Trophoblast cell (in vitro differentiated cells and primary cell): Measurements from ENCODE around the gene VEZF1.
"Not testable (repeated sequence)": the region's sequence is repeated elsewhere in the genome, so short reads cannot be mapped to it uniquely, and the experiment has no call there.

Source experiments
- DNase-seq, 2 donors: peaks; one replicate each; pipeline ENCODE4 v3.0.0-alpha.2; 2016
- H2AFZ ChIP-seq: 2 replicates; pipeline ENCODE4 v1.6.1; 2013; ENCODE audit warnings: low read length, moderate library complexity, mild to moderate bottlenecking; ENCODE audit not compliant: insufficient read depth, poor library complexity
- H2AK5ac ChIP-seq: 2 replicates; pipeline ENCODE4 v1.6.1; 2013; ENCODE audit warnings: mild to moderate bottlenecking, low read length
- H2BK120ac ChIP-seq: 2 replicates; pipeline ENCODE4 v1.6.1; 2013; ENCODE audit warnings: low read length, mild to moderate bottlenecking, moderate library complexity; ENCODE audit not compliant: insufficient read depth, poor library complexity
- H2BK12ac ChIP-seq: 2 replicates; pipeline ENCODE4 v1.6.1; 2013; ENCODE audit warnings: mild to moderate bottlenecking, low read length, moderate library complexity
- H2BK5ac ChIP-seq: 2 replicates; pipeline ENCODE4 v1.6.1; 2013; ENCODE audit warnings: low read length, low read depth, moderate library complexity, mild to moderate bottlenecking; ENCODE audit not compliant: poor library complexity
- H3K14ac ChIP-seq: 2 replicates; pipeline ENCODE4 v1.6.1; 2013; ENCODE audit warnings: mild to moderate bottlenecking, low read length
- H3K18ac ChIP-seq: 2 replicates; pipeline ENCODE4 v1.6.1; 2013; ENCODE audit warnings: mild to moderate bottlenecking, low read length
- H3K23ac ChIP-seq: 2 replicates; pipeline ENCODE4 v1.6.1; 2013; ENCODE audit warnings: low read length
- H3K27ac ChIP-seq: 2 replicates; pipeline ENCODE4 v1.5.1; 2013; ENCODE audit warnings: low read depth, mild to moderate bottlenecking, inconsistent platforms, low read length, moderate library complexity
- H3K27me3 ChIP-seq: 2 replicates; pipeline ENCODE4 v1.6.1; 2013; ENCODE audit warnings: inconsistent platforms, mild to moderate bottlenecking, low read length, moderate library complexity; ENCODE audit not compliant: insufficient read depth
- H3K36me3 ChIP-seq, 2 experiments: 1 replicate in 1 of 2; 2 replicates in 1 of 2; pipeline ENCODE4 v1.6.1; 2013; ENCODE audit warnings: low read length in 2 of 2, mild to moderate bottlenecking in 2 of 2, moderate library complexity in 1 of 2; ENCODE audit not compliant: insufficient read depth in 2 of 2, control insufficient read depth in 1 of 2
- H3K4ac ChIP-seq: 2 replicates; pipeline ENCODE4 v1.6.1; 2013; ENCODE audit warnings: low read depth, mild to moderate bottlenecking, low read length, moderate library complexity
- H3K4me1 ChIP-seq, 2 experiments: 1 replicate in 1 of 2; 2 replicates in 1 of 2; pipeline ENCODE4 v1.6.1; 2013; ENCODE audit warnings: low read length in 2 of 2, mild to moderate bottlenecking in 2 of 2, moderate library complexity in 1 of 2; ENCODE audit not compliant: insufficient read depth in 2 of 2, control insufficient read depth in 1 of 2
- H3K4me2 ChIP-seq: 2 replicates; pipeline ENCODE4 v1.6.1; 2013; ENCODE audit warnings: inconsistent platforms, mild to moderate bottlenecking, low read length, moderate library complexity
- H3K4me3 ChIP-seq: 2 replicates; pipeline ENCODE4 v1.5.1; 2013; ENCODE audit warnings: mild to moderate bottlenecking, low read depth, low read length, inconsistent platforms
- H3K79me1 ChIP-seq: one replicate; pipeline ENCODE4 v1.6.1; 2013; ENCODE audit warnings: low read length
- H3K79me2 ChIP-seq: 2 replicates; pipeline ENCODE4 v1.6.1; 2013; ENCODE audit warnings: low read length, mild to moderate bottlenecking; ENCODE audit not compliant: control insufficient read depth, insufficient read depth, poor library complexity
- H3K9ac ChIP-seq: 2 replicates; pipeline ENCODE4 v1.6.1; 2013; ENCODE audit warnings: mild to moderate bottlenecking, low read length
- H3K9me3 ChIP-seq: 2 replicates; pipeline ENCODE4 v1.6.1; 2013; ENCODE audit warnings: low read depth, mild to moderate bottlenecking, control low read depth, inconsistent platforms, low read length; ENCODE audit not compliant: insufficient read depth
- H4K12ac ChIP-seq: 2 replicates; pipeline ENCODE4 v1.6.1; 2013; ENCODE audit warnings: low read depth, mild to moderate bottlenecking, low read length, moderate library complexity
- H4K8ac ChIP-seq: 2 replicates; pipeline ENCODE4 v1.6.1; 2013; ENCODE audit warnings: low read depth, mild to moderate bottlenecking, low read length, moderate library complexity
- H4K91ac ChIP-seq: one replicate; pipeline ENCODE4 v1.6.1; 2013; ENCODE audit warnings: low read depth, mild to moderate bottlenecking, low read length, moderate library complexity
- WGBS: extraction: QIAGEN DNeasy Blood & Tissue Kit; methylation state at CpG from one replicate; pipeline ENCODE4 v1.1.7; 2013; ENCODE audit warnings: missing lambda C conversion rate; ENCODE audit not compliant: insufficient read length, insufficient coverage; ENCODE audit errors: extremely low coverage; 5-methylcytosine and 5-hydroxymethylcytosine counted together

The VEZF1 gene

GRCh38 chr17:57962279-57963148, 25.5 kb downstream of the VEZF1 start:
- no peak overlapping the region for H2BK120ac ChIP-seq
- DNase-seq = no peak
- H3K4me3 ChIP-seq = no peak overlapping the region
- no peak overlapping the region for H3K14ac ChIP-seq
- H3K79me1 ChIP-seq = no peaks in the 10 kb centered on the region
- H3K18ac ChIP-seq = no peak overlapping the region
- H2AFZ ChIP-seq = no peak overlapping the region
- no peak overlapping the region for H3K4ac ChIP-seq
- no peak overlapping the region for H4K12ac ChIP-seq
- WGBS = no CpG with 5 or more reads among the region's 8 CpGs
- H3K4me1 ChIP-seq = no peaks in the 10 kb centered on the region
- no peak overlapping the region for H2BK12ac ChIP-seq
- H4K91ac ChIP-seq = no peak overlapping the region
- H2BK5ac ChIP-seq = no peak overlapping the region
- H3K4me2 ChIP-seq = no peak overlapping the region
- H3K9me3 ChIP-seq = no peaks in the 10 kb centered on the region
- H3K23ac ChIP-seq = no peak overlapping the region
- H2AK5ac ChIP-seq = no peak overlapping the region
- no peaks in the 10 kb centered on the region for H3K36me3 ChIP-seq
- H3K79me2 ChIP-seq = no peaks in the 10 kb centered on the region
- H4K8ac ChIP-seq = no peak overlapping the region
- no peak overlapping the region for H3K27ac ChIP-seq
- no peaks in the 10 kb centered on the region for H3K27me3 ChIP-seq
- H3K9ac ChIP-seq = no peak overlapping the region

- Histone ChIP-seq H3K4me3 (no peak overlapping the region), H3K36me3 (no peaks in the 10 kb centered on the region), H3K27ac (no peak overlapping the region), H2BK5ac (no peak overlapping the region), H3K4ac (no peak overlapping the region), H3K27me3 (no peaks in the 10 kb centered on the region), H2BK120ac (no peak overlapping the region), H3K4me1 (peaks cover 5 to 6% of the 10 kb centered on the region in 2 experiments), H3K79me2 (peaks cover 2% of the 10 kb centered on the region), H2BK12ac (no peak overlapping the region), H3K9me3 (no peaks in the 10 kb centered on the region), H3K14ac (no peak overlapping the region), H4K8ac (no peak overlapping the region), H3K9ac (no peak overlapping the region), H2AK5ac (no peak overlapping the region), H4K12ac (no peak overlapping the region), H3K79me1 (peaks cover 3% of the 10 kb centered on the region), H2AFZ (no peak overlapping the region), H3K23ac (no peak overlapping the region), H4K91ac (no peak overlapping the region), H3K4me2 (no peak overlapping the region), H3K18ac (no peak overlapping the region)
- DNase-seq = no peak
- WGBS = no CpG with 5 or more reads among the region's 6 CpGs
These were observed 28.1 kb downstream of the VEZF1 start for GRCh38 chr17:57959929-57960328.

GRCh38 chr17:57958391-57958790, 29.7 kb downstream of the VEZF1 start:
- Histone ChIP-seq H3K4me1 (peaks cover 12 to 13% of the 10 kb centered on the region in 2 experiments), H3K79me1 (peaks cover 11% of the 10 kb centered on the region)
- H2BK120ac ChIP-seq, H3K4me3 ChIP-seq, H3K9me3 ChIP-seq, DNase-seq, H2BK5ac ChIP-seq, H3K18ac ChIP-seq, H3K9ac ChIP-seq, H2BK12ac ChIP-seq, H3K79me2 ChIP-seq, H3K27me3 ChIP-seq, H4K8ac ChIP-seq, H4K12ac ChIP-seq, H2AK5ac ChIP-seq, H3K23ac ChIP-seq, H4K91ac ChIP-seq, H3K14ac ChIP-seq, H3K4ac ChIP-seq, H3K36me3 ChIP-seq, H3K4me2 ChIP-seq, H2AFZ ChIP-seq, H3K27ac ChIP-seq: not testable (repeated sequence)
- WGBS = no CpG with 5 or more reads among the region's 15 CpGs

- no peak overlapping the region for H2BK12ac ChIP-seq
- no peak overlapping the region for H3K9ac ChIP-seq
- no peak overlapping the region for H4K91ac ChIP-seq
- no peak overlapping the region for H2AFZ ChIP-seq
- peaks cover 7% of the 10 kb centered on the region for H3K79me2 ChIP-seq
- no peak overlapping the region for H2BK5ac ChIP-seq
- no peak overlapping the region for H3K4me2 ChIP-seq
- H3K4me3 ChIP-seq = no peak overlapping the region
- no peak for DNase-seq
- H2BK120ac ChIP-seq = no peak overlapping the region
- H3K27ac ChIP-seq = no peak overlapping the region
- H2AK5ac ChIP-seq = no peak overlapping the region
- H3K23ac ChIP-seq = no peak overlapping the region
- H3K79me1 ChIP-seq = peaks cover 12% of the 10 kb centered on the region
- no peak overlapping the region for H3K14ac ChIP-seq
- no peak overlapping the region for H4K12ac ChIP-seq
- H3K27me3 ChIP-seq = no peaks in the 10 kb centered on the region
- peaks cover 18% of the 10 kb centered on the region in 2 experiments for H3K4me1 ChIP-seq
- H4K8ac ChIP-seq = no peak overlapping the region
- no peak overlapping the region for H3K4ac ChIP-seq
- H3K9me3 ChIP-seq = no peaks in the 10 kb centered on the region
- no peaks in the 10 kb centered on the region for H3K36me3 ChIP-seq
- WGBS = no CpG with 5 or more reads among the region's 3 CpGs
- no peak overlapping the region for H3K18ac ChIP-seq
These were observed 30.2 kb downstream of the VEZF1 start for GRCh38 chr17:57957886-57958285.
